ENCODE data around the gene GALNS.

The GALNS gene

DNA sequence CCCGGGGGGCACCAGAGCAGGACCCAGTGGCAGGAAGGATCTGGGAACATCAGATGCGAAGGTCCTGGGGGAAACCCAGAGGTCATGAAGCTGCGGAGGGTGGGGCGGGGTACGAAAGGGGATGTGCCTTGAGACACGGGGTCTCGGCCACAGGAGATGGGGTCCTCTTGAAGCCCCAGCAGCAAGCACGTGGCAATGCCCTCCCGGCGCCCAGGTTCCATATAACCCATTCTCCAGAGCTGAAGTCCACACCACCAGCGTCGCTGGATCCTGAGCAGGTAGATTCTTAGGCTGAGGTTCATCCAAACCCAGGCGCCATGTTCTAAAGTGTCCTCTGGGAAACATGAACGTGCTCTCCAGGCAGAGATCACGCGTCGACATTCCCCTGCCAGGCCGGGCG, 92.7 kb downstream of the GALNS start:
- ATAC-seq (ENCODE audit: insufficient read depth, low read depth) (no peak), DNase-seq (no peak)
- peaks cover 95% of the 10 kb centered on the region for H4K20me1 ChIP-seq (ENCODE audit: insufficient read depth, low read length)
- peaks cover 95% of the 10 kb centered on the region for H3K79me2 ChIP-seq (ENCODE audit: insufficient read depth, low read length)
- no peaks in the 10 kb centered on the region for H3K4me1 ChIP-seq (ENCODE audit: insufficient read depth, low read length)
- no peaks in the 10 kb centered on the region for H3K9me3 ChIP-seq (ENCODE audit: insufficient read depth, low read length, severe bottlenecking)
- no peak overlapping the region for H3K4me3 ChIP-seq (ENCODE audit: low read depth in 1 of 2, low read length in 2 of 2)
- TF ChIP-seq CTCF (IDR thresholded peaks at IDR 0.05; ENCODE audit: borderline replicate concordance, extremely low read depth, low read length, poor library complexity, severe bottlenecking) (no peak), EZH2 (IDR thresholded peaks at IDR 0.05; ENCODE audit: borderline replicate concordance, low read depth, low read length, severe bottlenecking) (no peak)
- H3K36me3 ChIP-seq (ENCODE audit: insufficient read depth, low read length), result peaks cover 36% of the 10 kb centered on the region
- H3K27me3 ChIP-seq (ENCODE audit: insufficient read depth, low read length, poor library complexity), result no peaks in the 10 kb centered on the region
- H2AFZ ChIP-seq (ENCODE audit: low read depth, low read length), result no peak overlapping the region
- H3K9ac ChIP-seq (ENCODE audit: low read depth, low read length), result no peak overlapping the region
- H3K4me2 ChIP-seq (ENCODE audit: insufficient read depth, low read length), result no peak overlapping the region
- no peak overlapping the region for H3K27ac ChIP-seq (ENCODE audit: low read length)

All from DND-41 (cell line).